GM19438 (cell line): ENCODE results near the gene IFT27.
"Not testable (repeated sequence)": the region's sequence is repeated elsewhere in the genome, so short reads cannot be mapped to it uniquely, and the experiment has no call there.

Source experiments
- ATAC-seq: cut with Tn5 transposase; IDR thresholded peaks from one replicate; pipeline ENCODE4 v1.9.1; 2021; ENCODE audit warnings: low read depth; ENCODE audit not compliant: unreplicated experiment

The IFT27 gene

DNA sequence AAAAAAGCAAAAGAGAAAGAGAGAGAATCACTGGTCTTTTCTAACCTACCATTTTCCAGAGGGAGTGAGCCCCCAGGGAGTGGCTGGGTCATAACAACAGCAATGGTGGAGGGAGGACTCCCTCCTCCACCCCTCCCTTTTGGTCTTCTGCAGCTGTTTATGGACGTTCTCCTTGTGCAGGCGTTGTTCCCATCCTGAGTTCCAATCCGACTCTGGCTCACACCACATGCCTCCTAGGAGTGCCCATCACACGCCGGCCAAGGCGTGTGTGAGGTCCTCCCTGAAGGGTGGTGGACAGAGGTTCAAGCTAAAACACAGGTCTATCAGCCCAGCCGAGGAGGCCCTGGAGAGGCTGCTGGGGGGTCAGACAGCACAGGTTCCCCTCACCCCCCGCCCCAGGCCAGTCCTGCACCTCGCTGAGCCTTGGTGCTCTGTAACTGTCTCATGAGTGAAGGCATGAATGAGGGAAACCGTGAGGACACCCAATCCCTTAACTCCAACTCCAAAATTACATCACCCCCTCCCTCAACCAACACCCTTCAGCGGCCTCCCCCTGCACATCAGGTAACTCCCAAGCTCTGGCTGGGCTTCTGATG lies 29.4 kb downstream of the IFT27 start:
- no peak for ATAC-seq

DNA sequence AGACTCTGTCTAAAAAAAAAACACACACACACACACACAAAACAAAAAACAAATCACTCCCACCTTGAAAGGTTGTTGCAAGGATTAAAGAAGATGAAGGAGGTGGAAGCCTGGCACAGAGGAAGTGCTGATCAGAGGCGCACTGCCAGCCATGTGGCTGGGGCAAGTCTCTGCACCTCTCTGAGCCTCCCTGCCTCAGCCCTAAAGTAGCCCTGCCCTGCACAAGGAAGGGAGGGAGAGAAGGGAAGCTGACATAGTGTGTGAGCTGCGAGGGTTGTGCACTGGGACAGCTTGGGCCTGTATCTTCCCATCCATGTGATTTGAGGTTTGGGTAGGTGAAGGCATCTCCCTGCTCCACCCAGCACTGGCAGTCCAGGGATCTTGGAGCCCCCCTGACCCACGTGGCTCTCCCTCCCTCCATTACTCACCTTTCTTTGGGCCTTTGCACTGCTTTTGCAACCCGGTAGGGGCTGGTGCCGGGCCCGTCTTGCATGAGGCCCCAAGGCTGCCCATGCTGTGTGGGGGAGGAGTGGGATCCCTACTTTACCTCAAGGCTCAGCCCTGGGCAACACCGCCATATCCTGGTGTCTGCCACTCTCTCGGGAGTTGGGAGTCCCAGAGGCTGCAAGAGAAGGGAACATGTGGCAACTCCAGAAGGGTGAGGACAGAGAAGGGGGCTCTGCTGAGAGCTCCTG lies 30.5 kb downstream of the IFT27 start:
- ATAC-seq = no peak

DNA sequence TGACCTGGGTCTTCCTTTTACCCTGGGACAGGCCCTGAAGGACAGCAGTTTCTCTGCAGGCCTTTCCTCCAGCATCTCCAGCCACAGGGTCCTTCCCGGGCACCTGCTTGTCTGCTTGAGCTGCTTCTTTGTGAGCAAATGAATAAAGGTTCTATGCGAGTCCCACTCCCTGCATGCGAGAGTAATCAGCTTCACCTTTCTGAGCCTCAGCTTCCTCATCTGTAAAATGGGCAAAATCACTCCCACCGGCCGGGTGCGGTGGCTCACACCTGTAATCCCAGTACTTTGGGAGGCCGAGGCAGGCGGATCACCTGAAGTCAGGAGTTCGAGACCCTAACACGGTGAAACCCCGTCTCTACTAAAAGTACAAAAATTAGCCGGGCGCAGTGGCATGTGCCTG lies 31.1 kb downstream of the IFT27 start:
- ATAC-seq = no peak

DNA sequence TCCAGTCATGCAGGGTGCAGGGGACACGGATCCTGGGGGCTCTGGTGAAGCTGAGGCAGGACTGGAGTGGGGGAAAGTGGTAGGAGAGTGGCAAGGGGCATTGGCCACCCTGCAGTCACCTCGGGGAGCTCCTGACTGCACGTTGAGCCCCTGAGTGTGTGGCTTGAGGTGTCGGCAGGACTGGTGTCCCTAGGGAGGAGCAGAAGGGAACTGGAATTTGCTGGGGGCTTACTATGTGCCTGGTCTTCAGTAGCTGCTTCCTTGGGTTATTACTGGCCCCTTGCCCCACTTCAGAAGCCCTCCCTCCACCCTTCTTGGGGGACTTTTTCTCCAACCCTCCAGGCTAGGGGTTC lies 31.5 kb downstream of the IFT27 start:
- no peak for ATAC-seq

DNA sequence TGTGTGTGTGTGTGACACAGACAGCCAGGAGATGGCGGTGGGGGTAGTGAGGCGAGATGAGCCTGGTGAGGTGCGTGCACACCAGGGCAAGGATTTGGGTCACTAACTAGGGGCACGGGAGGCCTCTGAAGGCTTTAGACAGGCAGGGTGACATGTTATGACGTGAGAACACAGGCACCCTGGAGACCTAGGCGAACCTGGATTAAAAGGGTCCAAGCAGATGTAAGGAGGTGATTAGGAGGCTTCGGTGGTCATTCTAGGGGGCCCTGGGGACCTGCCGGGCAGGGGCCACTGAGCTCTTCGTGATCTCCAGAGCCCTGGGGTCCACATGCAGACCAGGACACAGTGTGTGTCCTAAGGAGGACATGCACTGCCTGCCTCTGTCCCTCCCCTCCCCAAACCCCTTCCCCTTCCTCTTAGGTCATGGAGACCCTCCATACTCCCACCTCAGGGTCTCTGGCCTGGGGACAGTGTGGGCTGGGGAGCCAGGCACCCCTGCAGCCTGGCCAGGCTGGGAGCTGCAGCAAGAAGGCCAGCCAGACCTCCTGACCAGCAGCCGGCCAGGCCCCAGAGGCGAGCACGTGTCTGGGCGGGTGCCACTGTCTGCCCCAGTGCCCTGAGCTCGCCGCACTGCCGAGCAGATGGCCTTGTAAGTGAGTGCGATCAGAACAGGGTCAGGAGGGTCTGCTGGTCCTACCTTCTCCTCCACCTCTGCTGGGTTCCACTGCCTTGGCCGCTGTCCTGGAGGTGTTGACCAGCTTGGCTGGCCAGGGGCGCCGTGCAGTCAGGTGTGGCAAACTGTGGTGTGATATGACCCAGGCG lies 32.1 kb downstream of the IFT27 start:
- no peak for ATAC-seq

DNA sequence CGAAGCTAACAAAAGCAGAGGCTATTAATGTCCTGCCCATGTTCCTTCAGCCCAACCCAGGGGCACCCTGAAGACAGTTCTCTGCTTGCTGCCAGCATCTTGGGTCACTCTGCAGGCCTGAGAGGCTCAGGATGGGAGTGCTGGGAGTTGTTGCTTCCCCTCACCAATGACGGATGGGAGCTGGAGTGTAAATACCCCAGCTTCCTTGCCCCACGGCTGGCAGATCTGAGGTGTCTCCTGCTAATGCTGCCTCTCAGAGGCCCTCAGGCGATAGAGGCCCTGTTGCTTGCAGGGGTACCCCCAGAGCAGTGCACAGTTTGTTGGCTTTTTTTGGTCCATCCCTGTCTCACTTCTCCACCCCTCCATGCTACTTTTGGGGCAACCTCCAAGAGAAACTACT lies 32.9 kb downstream of the IFT27 start:
- ATAC-seq = no peak

DNA sequence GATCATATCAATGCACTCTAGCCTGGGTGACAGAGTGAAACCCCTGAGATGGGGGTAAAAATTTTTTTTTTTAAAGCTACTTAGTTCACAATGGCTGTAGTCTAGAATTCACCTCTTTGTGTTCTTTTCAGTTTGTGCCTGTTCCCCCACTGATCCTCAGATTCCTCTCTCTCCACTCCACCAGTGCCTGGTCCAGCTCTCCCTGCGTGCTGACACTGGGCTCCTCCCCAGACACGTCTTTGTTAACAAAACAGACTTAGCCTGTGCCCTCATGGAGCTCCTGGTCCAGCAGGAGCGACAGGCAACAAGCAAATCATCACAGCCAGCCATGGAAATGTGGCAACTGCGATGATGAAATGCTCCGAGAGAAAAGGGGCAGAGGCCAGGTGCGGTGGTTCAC lies 34.0 kb downstream of the IFT27 start:
- ATAC-seq = no peak

DNA sequence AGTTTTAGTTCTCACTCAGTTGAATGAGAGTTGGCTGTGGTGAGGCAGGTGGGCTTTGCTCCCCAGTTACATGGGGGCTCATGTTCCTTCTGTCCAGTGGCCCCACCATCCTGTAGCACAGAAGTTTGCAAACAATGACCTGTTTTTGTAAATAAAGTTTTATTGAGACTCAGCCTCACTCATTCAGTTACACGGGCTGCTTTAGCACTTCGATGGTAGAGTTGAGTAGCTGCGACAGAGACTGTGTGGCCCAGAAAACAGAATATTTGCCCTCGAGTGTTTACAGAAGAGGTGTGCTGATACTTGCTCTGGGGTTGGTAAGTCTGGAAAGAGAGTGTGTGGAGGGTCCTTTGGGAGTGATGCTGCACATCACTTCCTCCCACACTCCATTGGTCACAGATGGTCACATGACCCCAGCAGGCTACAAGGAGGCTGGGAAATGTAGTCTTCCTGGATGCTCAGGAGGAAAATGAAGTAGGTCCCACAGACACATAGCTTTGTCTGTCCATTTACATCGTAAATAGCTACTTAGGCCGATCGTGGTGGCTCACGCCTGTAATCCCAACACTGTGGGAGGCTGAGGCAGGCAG lies 34.6 kb downstream of the IFT27 start:
- no peak for ATAC-seq

DNA sequence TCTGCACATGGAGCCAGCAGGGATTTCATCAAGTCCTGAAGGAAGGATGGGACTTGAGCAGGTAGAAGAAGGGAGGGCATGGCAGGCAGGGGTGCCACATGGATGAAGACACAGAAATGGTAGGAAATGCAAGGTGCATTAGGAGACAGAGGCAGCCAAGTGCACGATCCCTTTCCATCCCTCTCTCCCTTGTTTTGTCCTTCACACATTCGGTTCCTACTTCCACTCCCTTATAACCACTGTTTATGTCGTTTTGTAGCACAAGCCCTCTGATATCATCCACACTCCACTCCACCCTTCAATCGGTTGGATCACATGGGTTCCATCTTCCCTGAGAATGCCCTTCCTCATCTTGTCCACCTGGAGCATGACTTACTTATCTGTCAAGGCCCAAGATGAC lies 35.2 kb downstream of the IFT27 start:
- ATAC-seq = no peak

DNA sequence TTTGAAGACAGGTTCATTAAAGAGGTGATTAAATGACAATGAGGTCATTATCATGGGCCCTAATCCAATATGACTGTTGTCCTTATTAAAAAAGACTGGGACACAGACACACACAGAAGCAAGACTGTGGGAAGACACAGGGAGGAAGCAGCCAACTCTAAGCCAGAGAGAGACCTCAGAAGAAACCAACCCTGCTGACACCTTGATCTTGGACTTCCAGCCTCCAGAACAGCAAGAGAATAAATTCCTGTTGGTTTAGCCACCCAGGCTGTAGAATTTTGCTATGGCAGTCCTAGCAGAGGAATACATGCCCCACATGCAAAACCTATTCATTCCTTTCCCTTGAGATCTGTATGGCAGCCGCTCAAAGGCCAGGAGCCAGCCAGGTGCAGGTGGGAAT lies 36.7 kb downstream of the IFT27 start:
- ATAC-seq = no peak

DNA sequence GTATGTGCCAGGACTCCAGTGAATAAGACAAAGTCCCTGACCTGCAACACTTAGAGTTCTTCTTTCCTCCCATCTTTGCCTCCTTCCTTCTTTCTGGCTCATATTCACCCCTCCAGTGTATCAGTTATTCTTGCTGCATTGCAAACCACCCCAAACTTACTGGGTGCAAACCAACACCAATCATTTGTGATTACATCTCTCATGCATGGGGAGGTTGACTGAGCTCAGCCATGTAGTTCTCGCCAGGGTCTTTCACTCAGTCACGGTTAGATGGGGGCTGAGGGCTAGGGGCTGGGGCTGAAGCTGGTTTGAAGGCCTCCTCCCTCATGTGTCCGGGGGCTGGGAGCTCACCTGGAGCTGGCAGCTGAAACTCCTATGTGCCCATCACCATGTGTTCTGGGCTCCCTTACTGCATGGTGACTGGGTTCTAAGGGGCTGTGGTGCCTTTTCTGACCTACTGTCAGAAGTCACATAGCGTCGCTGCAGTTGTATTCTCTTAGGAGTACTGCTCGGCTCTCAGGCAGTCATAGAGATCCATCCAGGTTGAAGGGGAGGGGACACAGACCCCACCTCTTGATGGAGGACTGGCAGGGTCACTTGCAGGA lies 37.4 kb downstream of the IFT27 start:
- no peak for ATAC-seq

DNA sequence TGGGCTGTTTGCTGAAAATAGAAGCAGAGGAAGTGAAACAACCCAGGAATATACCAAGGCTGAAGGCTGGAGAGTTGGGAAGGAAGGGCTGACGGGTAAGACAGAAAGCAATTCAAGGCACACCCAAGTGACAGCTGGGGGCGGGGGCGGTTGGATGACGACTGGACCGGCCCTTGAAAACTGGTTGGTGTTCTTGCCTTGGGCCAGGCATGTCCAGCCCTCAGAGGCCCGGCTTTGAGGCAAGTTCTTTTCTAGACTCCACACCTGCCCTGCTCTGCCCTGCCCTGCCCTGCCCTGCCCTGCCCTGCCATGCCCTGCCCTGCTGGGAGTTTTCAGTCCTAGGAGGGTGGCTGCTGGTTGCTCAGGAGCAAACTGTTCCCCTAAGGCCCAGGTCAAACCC lies 38.1 kb downstream of the IFT27 start:
- ATAC-seq = no peak

DNA sequence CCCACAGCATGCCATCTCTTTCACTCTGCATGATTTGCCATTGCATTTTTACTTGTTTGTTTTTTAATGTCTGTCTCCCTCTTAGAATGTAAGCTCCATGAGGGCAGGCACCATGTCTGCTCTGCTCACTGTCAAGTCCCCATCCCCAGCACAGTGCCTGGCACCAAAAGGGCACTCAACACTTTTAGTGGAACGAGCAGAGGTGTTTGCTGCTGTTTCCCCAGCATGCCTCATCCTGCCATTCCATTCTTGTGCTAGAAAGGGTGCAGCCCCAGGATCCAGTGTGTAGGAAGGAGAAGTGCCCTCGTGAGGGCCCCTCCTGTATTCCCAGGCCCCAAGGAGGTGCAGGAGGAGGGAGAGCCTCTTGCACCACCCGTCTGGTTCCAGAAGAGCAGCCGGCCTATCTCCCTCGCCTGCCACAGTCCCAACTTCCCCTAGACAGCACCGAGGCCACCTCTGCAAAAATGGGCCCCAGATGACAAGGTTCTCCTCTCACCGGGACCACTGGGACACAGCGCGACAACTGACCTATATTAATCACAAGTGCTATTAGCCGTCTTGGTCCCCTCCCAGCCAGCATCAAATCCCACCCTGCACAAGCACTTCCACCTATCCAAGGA lies 39.1 kb downstream of the IFT27 start:
- no peak for ATAC-seq

DNA sequence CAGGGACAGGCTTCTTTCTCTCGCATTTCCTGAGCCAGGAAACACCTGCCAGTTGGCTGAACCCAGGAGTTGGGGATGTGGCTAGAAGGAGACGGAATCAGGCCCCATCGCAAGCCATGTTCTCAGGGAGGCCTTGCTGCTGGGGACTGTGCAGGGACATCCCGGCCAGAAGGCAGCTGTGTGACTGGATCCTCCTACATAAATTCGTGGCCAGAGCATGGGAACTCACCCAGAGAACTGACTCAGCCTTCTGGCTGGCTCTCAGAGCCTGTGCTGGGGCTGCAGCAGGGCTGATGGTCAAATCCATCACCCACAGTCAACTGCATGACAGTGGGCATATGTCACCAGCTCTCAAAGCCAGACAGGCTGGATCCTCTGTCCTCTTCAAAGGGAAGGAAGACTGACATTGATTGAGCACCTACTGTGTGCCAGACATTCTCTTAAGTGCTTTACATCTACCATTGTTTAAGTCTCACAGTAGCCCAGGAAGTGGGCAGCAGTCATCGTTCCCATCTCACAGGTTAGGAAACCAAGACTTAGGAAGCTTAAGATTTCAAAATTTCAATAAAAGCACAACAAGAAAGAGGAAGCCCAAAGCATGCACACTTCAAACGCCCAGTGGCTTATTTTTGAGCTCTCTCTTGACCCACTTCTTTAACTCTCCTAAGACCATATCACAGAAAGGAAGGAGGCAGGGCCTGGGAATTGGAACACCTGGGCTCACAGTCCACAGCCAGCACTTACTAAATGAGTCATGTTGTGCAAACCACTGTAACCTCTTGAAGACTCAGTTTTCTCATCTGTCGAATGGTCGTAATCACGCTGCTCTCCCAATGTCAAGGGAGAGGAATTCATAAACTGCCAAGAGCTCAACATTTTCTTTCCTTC lies 41.5 kb downstream of the IFT27 start:
- ATAC-seq = no peak

DNA sequence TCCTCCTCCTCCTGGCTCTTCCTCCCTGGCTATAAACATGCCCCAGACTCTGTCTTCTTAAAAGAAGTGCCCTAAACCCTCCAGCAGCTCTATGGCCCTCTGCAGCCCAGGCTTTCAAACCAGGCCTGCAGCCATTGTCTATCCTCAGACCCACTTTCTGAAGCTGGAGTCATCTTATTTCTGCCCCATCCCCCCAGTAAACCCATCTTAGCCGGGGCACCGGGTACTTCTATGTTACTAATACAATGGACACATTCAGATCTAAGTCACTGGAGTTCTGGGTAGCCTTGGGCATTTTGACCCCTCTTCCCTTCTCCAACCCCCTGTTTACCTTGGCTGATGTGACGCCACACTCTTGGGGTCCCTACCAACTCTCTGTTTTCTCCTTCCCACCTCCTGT lies 42.6 kb downstream of the IFT27 start:
- no peak for ATAC-seq

DNA sequence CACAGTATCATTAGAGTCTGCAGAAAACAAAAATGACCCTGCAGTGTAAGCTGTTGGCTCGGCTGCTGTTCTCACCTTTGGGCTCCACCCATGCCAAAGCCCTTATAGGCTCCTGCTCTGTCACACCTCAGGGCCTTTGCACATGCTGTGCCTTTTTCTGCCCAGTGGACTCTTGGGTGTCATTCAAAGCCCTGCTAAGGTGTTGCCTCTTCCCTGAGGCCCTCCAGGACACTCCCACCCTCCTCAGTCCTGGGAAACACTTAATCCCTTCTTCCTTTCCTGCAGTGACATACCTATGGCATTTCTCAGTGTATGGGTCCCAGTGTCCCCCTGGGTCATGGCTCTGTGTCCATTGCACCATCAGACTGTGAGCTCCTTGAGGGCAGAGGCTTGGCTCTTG lies 43.3 kb downstream of the IFT27 start:
- ATAC-seq = no peak

DNA sequence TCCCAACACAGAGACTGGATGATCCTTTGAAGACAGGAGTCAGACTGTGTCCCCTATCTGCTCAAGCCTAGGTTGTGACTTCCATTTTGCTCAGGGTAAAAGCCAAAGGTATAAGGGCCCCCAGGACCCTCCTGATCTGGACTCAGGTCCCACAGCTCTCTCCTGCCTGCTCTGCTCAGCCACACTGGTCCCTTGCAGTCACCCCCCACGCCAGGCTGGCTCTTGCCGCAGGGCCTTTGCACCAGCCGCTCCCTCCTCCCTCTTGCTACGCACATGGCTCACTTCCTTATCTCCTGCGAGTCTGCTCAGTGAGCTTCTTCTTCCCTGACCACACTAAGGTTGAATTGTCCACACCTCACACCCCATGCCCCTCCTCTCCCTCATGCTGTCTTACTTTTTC lies 44.0 kb downstream of the IFT27 start:
- ATAC-seq = no peak

DNA sequence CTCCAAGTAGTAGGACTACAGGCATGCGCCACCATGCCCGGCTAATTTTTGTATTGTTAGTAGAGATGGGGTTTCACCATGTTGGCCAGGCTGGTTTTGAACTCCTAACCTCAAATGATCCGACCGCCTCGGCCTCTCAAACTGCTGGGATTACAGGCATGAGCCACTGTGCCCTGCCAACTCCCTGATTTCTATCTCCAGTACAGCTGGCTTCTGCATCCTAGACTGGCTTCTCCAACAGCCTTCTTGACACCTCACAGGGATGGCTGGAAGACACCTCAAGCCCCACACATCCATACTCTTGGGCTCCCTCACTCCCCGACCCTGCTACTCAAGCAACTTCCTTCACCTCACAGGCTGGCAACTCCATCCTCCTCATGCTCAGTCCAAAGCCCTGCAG lies 44.6 kb downstream of the IFT27 start:
- not testable (repeated sequence) for ATAC-seq

DNA sequence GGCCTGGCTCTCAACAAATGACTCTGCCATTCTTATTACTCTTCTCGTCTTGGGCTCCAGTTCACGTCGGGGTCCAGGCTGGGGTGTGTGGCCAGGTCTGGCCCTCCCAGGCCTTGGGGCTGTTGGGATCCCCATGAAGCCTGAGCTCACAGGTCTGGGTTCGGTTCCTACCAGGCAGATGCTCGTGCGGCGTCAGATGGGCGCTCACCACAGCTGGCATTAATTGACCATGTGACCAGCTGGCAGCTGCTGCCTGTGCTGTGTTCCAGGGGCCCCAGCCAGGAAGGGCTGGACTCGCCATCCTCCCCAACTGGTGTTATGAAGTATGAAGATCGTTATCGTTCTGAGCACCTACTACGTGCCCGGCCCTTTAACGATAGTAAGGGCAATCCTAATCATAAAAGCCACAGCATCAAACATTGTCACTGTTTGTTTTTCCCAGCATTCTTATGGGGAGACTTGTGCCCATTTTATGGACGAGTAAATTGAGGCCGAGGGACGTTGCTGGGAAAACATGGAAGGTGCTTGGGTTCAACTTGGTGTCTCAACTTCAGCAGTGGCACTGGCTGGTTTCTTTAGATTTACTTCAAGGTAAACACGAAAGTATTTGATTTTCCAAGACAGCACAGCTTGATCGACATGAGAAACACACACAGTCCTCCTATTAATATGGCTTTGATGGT lies 45.6 kb downstream of the IFT27 start:
- no peak for ATAC-seq
